Nephron progenitor cell (in vitro differentiated cells): ENCODE results near the gene CLEC2D.
"Not testable (repeated sequence)": the region's sequence is repeated elsewhere in the genome, so short reads cannot be mapped to it uniquely, and the experiment has no call there.

Source experiments
- DNase-seq: peaks from one replicate; pipeline ENCODE4 v3.0.0; 2021
- H3K27ac Mint-ChIP-seq: 2 replicates; pipeline ENCODE4 v1.8.0; 2021; ENCODE audit warnings: mild to moderate bottlenecking, moderate library complexity, mixed read lengths
- H3K27me3 Mint-ChIP-seq: 2 replicates; pipeline ENCODE4 v1.8.0; 2021; ENCODE audit warnings: mild to moderate bottlenecking, low read depth, mixed read lengths; ENCODE audit not compliant: poor library complexity
- H3K36me3 Mint-ChIP-seq: 2 replicates; pipeline ENCODE4 v1.8.0; 2021; ENCODE audit warnings: low read depth, mixed read lengths
- H3K4me1 Mint-ChIP-seq: 2 replicates; pipeline ENCODE4 v1.8.0; 2021; ENCODE audit warnings: mixed read lengths
- H3K4me3 Mint-ChIP-seq: 2 replicates; pipeline ENCODE4 v1.8.0; 2021; ENCODE audit warnings: mild to moderate bottlenecking, moderate library complexity, mixed read lengths
- H3K9me3 Mint-ChIP-seq: 2 replicates; pipeline ENCODE4 v1.8.0; 2021; ENCODE audit warnings: mild to moderate bottlenecking, moderate library complexity, mixed read lengths
- TF ChIP-seq, protein P1 (sequence below): fragments of 200-600 bp; sonication (generic); IDR thresholded peaks from 2 replicates; pipeline ENCODE4 v1.5.0; 2021; ENCODE audit warnings: antibody characterized with exemption

CLEC2D gene

DNA sequence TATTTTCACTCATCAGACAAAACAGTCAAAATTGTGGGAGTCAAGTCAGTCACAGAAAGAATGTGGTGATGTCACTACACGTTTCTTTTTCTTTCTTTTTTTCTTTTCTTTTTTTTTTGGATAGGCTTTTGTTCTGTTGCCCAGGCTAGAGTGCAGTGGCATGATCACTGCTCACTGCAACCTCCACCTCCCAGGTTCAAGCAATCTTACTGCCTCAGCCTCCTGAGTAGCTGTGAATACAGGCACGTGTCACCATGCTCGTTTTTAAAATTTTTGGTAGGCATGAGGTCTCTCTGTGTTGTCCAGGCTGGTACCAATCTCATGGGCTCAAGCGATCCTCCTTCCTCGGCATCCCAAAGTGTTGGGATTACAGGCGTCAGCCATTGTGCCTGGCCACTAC is 61.1 kb downstream of the CLEC2D start:
- Mint-ChIP-seq H3K27me3 (peaks cover 3% of the 10 kb centered on the region), H3K36me3 (no peaks in the 10 kb centered on the region), H3K4me1 (no peaks in the 10 kb centered on the region), H3K27ac (no peak overlapping the region), H3K9me3 (no peaks in the 10 kb centered on the region), H3K4me3 (no peak overlapping the region)
- TF ChIP-seq, protein P1, sequence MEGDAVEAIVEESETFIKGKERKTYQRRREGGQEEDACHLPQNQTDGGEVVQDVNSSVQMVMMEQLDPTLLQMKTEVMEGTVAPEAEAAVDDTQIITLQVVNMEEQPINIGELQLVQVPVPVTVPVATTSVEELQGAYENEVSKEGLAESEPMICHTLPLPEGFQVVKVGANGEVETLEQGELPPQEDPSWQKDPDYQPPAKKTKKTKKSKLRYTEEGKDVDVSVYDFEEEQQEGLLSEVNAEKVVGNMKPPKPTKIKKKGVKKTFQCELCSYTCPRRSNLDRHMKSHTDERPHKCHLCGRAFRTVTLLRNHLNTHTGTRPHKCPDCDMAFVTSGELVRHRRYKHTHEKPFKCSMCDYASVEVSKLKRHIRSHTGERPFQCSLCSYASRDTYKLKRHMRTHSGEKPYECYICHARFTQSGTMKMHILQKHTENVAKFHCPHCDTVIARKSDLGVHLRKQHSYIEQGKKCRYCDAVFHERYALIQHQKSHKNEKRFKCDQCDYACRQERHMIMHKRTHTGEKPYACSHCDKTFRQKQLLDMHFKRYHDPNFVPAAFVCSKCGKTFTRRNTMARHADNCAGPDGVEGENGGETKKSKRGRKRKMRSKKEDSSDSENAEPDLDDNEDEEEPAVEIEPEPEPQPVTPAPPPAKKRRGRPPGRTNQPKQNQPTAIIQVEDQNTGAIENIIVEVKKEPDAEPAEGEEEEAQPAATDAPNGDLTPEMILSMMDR, result no peak
- DNase-seq, result no peak

DNA sequence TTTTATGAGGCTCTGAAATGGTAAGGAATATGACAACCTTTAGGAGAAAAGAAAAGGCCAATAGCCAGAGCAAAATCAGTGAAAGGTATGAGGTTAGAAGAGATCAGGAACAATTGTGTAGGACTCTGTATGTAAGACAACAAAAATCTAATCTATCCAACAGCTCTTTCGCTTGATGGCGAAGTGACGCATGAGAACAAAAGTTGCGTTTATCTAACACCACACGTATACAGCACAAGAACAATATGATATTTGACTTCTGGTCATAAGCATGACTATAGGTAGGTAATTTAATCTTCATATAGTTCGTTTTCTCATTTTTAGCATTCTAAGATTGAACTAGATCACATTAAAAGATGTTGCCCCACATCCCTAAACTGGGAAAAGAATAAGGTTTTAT is 61.9 kb downstream of the CLEC2D start:
- no peaks in the 10 kb centered on the region for H3K4me1 Mint-ChIP-seq
- no peaks in the 10 kb centered on the region for H3K9me3 Mint-ChIP-seq
- peaks cover 3% of the 10 kb centered on the region for H3K27me3 Mint-ChIP-seq
- H3K36me3 Mint-ChIP-seq, result no peaks in the 10 kb centered on the region
- no peak overlapping the region for H3K27ac Mint-ChIP-seq
- DNase-seq, result no peak
- TF ChIP-seq, protein P1, result no peak
- H3K4me3 Mint-ChIP-seq, result no peak overlapping the region

DNA sequence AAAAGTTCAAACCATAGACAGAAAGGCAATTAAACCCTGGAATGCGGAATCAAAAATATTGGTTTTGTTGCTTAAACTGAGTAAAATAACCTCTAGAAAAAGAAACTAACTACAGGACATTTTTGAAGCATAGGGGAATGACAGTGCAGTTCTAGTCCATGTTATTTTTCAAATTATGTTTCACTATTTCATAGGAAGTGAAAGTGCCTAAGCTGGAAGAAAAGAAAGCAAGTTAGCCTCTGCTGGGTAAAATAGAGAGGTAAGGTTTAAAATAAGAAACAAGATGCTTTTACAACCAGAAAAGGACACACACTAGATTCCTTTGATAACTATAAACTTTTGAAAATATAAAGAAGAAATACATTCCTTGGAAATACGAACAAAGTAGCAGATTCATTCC is 62.3 kb downstream of the CLEC2D start:
- Mint-ChIP-seq H3K4me1 (no peaks in the 10 kb centered on the region), H3K4me3 (no peak overlapping the region), H3K27me3 (peaks cover 3% of the 10 kb centered on the region), H3K9me3 (no peaks in the 10 kb centered on the region), H3K36me3 (no peaks in the 10 kb centered on the region), H3K27ac (no peak overlapping the region)
- TF ChIP-seq, protein P1, result no peak
- DNase-seq, result no peak

DNA sequence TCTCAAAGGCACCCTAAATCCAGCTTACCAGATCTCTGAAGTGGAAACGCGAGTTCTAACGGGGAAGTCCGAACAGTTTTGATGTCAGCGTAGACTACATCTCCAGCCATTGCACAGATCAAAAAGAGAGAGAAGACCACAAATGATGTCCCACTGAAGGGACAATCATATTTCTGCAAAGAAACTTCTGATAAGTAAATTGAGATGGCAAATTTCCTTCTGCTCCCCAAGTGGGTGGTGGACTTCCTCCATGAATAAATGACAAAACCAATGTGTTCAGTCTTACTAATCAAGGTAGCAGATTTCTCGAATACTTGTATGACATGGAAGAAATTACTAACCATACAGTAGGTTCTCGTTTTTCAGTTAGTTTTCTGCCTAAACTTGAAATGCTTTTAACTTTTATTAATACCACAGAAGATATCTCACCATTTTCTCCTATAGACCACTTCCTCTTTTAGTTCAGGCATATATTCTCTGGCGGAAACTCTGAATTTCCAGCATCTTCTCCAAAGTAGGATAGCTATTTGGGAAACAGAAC is 63.5 kb downstream of the CLEC2D start, which contains the start of gene CLECL1:
CLECL1 (minus strand) TSS at position 177 of the 541 bp plus-strand sequence.
- no peaks in the 10 kb centered on the region for H3K4me1 Mint-ChIP-seq
- no peaks in the 10 kb centered on the region for H3K9me3 Mint-ChIP-seq
- no peak within 1 kb of the TSS for H3K4me3 Mint-ChIP-seq
- peaks cover 3% of the 10 kb centered on the region for H3K27me3 Mint-ChIP-seq
- no peak for DNase-seq
- TF ChIP-seq, protein P1, result no peak
- no peaks in the 10 kb centered on the region for H3K36me3 Mint-ChIP-seq
- no peak within 1 kb of the TSS for H3K27ac Mint-ChIP-seq

DNA sequence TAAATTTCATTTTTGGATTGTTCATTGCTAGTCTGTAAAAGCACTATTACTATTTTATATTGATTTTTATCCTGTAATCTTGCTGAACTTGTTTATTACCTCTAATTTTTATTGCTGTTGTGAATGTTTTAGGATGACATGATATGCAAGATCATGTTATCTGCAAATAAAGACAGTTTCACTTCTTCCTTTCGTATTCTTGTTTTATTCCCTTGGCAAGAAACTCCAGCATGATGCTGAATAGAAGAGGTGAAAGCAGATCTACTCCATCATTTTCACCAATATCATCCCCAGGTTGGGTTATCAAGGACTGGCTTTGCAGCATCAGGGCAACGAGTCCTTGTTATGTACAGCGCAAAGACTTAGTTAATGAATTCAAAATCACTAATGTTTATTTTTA is 66.1 kb downstream of the CLEC2D start:
- peaks cover 6% of the 10 kb centered on the region for H3K27me3 Mint-ChIP-seq
- DNase-seq, result no peak
- H3K36me3 Mint-ChIP-seq, result peaks cover 5% of the 10 kb centered on the region
- H3K27ac Mint-ChIP-seq, result no peak overlapping the region
- peaks cover 15% of the 10 kb centered on the region for H3K9me3 Mint-ChIP-seq
- TF ChIP-seq, protein P1, result no peak
- H3K4me3 Mint-ChIP-seq, result no peak overlapping the region
- H3K4me1 Mint-ChIP-seq, result peaks cover 6% of the 10 kb centered on the region

DNA sequence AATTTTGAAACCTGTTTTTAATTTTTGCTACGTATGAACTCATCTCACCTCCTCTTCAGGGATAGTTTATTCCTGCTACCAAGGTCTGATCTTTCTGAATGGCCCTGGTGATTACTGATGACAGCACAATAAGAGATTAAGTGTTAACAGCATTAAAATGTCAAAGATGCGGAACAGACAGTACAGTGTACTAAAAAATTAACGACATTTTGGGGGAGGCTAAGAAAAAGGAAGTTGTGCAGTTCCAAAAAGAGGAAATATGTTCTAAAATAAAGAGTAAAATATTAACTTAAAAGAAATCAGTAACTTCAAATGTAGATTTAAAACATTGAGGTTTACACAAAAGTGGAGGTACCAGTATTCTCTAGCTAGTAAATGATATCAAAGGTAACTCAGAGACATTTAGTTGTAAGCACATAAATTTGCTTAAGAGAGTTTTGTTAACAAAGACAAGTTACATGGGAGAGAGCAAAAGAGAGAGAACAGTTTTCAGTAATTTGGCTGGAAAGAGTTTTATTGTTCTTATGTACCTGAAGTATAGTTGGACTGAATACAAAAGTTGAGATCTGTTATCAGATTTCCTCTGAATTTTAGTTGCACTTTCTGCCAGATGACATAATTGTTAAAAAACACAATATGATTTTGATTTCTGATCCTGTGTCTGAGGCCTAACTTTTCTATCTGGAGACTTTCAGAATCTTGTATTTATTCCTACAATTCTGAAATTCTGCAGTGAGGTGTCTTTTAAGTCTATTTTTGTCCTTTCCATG is 67.6 kb downstream of the CLEC2D start:
- DNase-seq, result no peak
- H3K4me3 Mint-ChIP-seq, result no peak overlapping the region
- peaks cover 5% of the 10 kb centered on the region for H3K36me3 Mint-ChIP-seq
- H3K9me3 Mint-ChIP-seq, result peaks cover 15% of the 10 kb centered on the region
- no peak overlapping the region for H3K27ac Mint-ChIP-seq
- peaks cover 6% of the 10 kb centered on the region for H3K27me3 Mint-ChIP-seq
- TF ChIP-seq, protein P1, result no peak
- H3K4me1 Mint-ChIP-seq, result peaks cover 13% of the 10 kb centered on the region

DNA sequence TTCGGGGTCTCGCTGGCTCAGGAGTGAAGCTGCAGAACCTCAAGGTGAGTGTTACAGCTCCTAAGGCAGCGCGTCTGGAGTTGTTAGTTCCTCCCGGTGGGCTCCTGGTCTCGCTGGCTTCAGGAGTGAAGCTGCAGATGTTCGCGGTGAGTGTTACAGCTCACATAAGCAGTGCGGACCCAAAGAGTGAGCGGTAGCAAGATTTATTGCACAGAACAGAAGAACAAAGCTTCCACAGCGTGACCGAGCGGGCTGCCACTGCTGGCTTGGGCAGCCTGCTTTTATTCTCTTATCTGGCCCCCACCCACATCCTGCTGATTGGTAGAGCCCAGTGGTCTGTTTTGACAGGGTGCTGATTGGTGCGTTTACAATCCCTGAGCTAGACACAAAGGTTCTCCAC is 69.4 kb downstream of the CLEC2D start:
- not testable (repeated sequence) for H3K36me3 Mint-ChIP-seq, DNase-seq, H3K27me3 Mint-ChIP-seq, H3K4me3 Mint-ChIP-seq
- H3K9me3 Mint-ChIP-seq, result peaks cover 15% of the 10 kb centered on the region
- peaks cover 24% of the 10 kb centered on the region for H3K4me1 Mint-ChIP-seq
- H3K27ac Mint-ChIP-seq, result peak overlapping the region; percentile 87

DNA sequence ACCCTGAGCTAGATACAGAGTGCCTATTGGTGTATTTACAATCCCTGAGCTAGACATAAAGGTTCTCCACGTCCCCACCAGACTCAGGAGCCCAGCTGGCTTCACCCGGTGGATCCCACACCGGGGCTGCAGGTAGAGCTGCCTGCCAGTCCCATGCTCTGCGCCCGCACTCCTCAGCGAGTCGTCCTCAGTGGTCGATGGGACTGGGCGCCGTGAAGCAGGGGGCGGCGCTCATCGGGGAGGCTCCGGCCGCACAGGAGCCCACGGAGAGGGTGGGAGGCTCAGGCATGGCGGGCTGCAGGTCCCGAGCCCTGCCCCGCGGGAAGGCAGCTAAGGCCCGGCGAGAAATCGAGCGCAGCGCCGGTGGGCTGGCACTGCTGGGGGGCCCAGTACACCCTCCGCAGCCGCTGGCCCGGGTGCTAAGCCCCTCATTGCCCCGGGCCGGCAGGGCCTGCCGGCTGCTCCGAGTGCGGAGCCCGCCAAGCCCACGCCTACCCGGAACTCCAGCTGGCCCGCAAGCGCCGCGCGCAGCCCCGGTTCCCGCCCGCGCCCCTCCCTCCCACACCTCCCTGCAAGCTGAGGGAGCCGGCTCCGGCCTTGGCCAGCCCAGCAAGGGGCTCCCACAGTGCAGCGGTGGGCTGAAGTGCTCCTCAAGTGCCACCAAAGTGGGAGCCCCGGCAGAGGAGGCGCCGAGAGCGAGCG is 70.0 kb downstream of the CLEC2D start:
- not testable (repeated sequence) for DNase-seq, H3K4me3 Mint-ChIP-seq, H3K27me3 Mint-ChIP-seq, H3K36me3 Mint-ChIP-seq, H3K27ac Mint-ChIP-seq
- peaks cover 24% of the 10 kb centered on the region for H3K4me1 Mint-ChIP-seq
- H3K9me3 Mint-ChIP-seq, result peaks cover 15% of the 10 kb centered on the region
